HG03565 (cell line): ENCODE measurements around the gene HSD17B13.
"Not testable (repeated sequence)": the region's sequence is repeated elsewhere in the genome, so short reads cannot be mapped to it uniquely, and the experiment has no call there.

Source experiments
- ATAC-seq: cut with Tn5 transposase; IDR thresholded peaks from one replicate; pipeline ENCODE4 v1.9.1; 2021; ENCODE audit warnings: mild to moderate bottlenecking, moderate library complexity; ENCODE audit not compliant: unreplicated experiment

The HSD17B13 gene

GRCh38 chr4:87317527-87317926 lies 5.2 kb downstream of the HSD17B13 start:
- no peak for ATAC-seq

- ATAC-seq = no peak
Measured at GRCh38 chr4:87316961-87317360, 5.7 kb downstream of the HSD17B13 start.

GRCh38 chr4:87315000-87315399 lies 7.7 kb downstream of the HSD17B13 start:
- ATAC-seq = not testable (repeated sequence)

GRCh38 chr4:87313756-87314155 lies 8.9 kb downstream of the HSD17B13 start:
- no peak for ATAC-seq

- ATAC-seq = no peak
Measured at GRCh38 chr4:87311684-87312083, 11.0 kb downstream of the HSD17B13 start.

GRCh38 chr4:87310691-87311335 lies 11.9 kb downstream of the HSD17B13 start:
- ATAC-seq = no peak

GRCh38 chr4:87309625-87310024 lies 13.1 kb downstream of the HSD17B13 start:
- no peak for ATAC-seq

- peak; percentile 93 for ATAC-seq
Measured at GRCh38 chr4:87306056-87306455, 16.6 kb downstream of the HSD17B13 start.

GRCh38 chr4:87305562-87305961 lies 17.1 kb downstream of the HSD17B13 start:
- ATAC-seq = no peak

- ATAC-seq = no peak
Measured at GRCh38 chr4:87304745-87305432, 17.8 kb downstream of the HSD17B13 start.

GRCh38 chr4:87299898-87300297 lies 22.8 kb downstream of the HSD17B13 start:
- no peak for ATAC-seq

- no peak for ATAC-seq
Measured at GRCh38 chr4:87298362-87298761, 24.3 kb downstream of the HSD17B13 start.

- ATAC-seq = not testable (repeated sequence)
Measured at GRCh38 chr4:87294911-87295310, 27.8 kb downstream of the HSD17B13 start.

- ATAC-seq = not testable (repeated sequence)
Measured at GRCh38 chr4:87293889-87294288, 28.8 kb downstream of the HSD17B13 start.

- no peak for ATAC-seq
Measured at GRCh38 chr4:87286970-87287369, 35.7 kb downstream of the HSD17B13 start.

- not testable (repeated sequence) for ATAC-seq
Measured at GRCh38 chr4:87284268-87284667, 38.4 kb downstream of the HSD17B13 start.

GRCh38 chr4:87283151-87283550 lies 39.5 kb downstream of the HSD17B13 start:
- no peak for ATAC-seq

- no peak for ATAC-seq
Measured at GRCh38 chr4:87281603-87282002, 41.1 kb downstream of the HSD17B13 start.

GRCh38 chr4:87278335-87278794 lies 44.3 kb downstream of the HSD17B13 start:
- no peak for ATAC-seq

GRCh38 chr4:87275311-87275710 lies 47.4 kb downstream of the HSD17B13 start:
- ATAC-seq = no peak

- ATAC-seq = no peak
Measured at GRCh38 chr4:87274803-87275202, 47.9 kb downstream of the HSD17B13 start.

GRCh38 chr4:87274327-87274726 lies 48.4 kb downstream of the HSD17B13 start:
- no peak for ATAC-seq
